Peyer's patch (tissue), 4 donors: ENCODE results near the gene PRRG2.

Source experiments
- CTCF ChIP-seq, 6 experiments: fragments of 450-650 bp in 4 of 6; fragments of 200-600 bp in 2 of 6; sonication (generic) in 1 of 6; IDR thresholded peaks; one replicate each; pipeline ENCODE4 v1.5.1; 2017 to 2019; ENCODE audit warnings: antibody characterized with exemption in 6 of 6, mild to moderate bottlenecking in 3 of 6, moderate library complexity in 1 of 6
- POLR2A ChIP-seq, 2 donors: fragments of 450-650 bp; IDR thresholded peaks; one replicate each; pipeline ENCODE4 v1.5.1; 2017; ENCODE audit warnings: antibody characterized with exemption in 2 of 2, mild to moderate bottlenecking in 2 of 2, moderate library complexity in 2 of 2

GRCh38 chr19:49593233-49594113 lies 12.4 kb downstream of the PRRG2 start:
- peak in 1 of 6 experiments; percentile 0 for TF ChIP-seq CTCF (IDR thresholded peaks at IDR 0.05)
- no peak for TF ChIP-seq POLR2A (IDR thresholded peaks at IDR 0.05)
